T-helper 1 cell treated with Interleukin-12 subunit alpha and Interleukin-12 subunit beta and Interleukin-4 antibody, amounts not matched to agents 30 μg/mL and 1 μg/mL, for 36 hours (primary cell): ENCODE measurements around the gene ADAMTS15.

ENCODE experiments used
- H3K27ac Mint-ChIP-seq: one replicate; pipeline ENCODE4 v1.8.0; 2021; ENCODE audit warnings: mild to moderate bottlenecking, mixed read lengths
- H3K27me3 Mint-ChIP-seq: one replicate; pipeline ENCODE4 v1.8.0; 2021; ENCODE audit warnings: low read depth, mixed read lengths
- H3K36me3 Mint-ChIP-seq: one replicate; pipeline ENCODE4 v1.8.0; 2021; ENCODE audit warnings: low read depth, mixed read lengths
- H3K4me1 Mint-ChIP-seq: one replicate; pipeline ENCODE4 v1.8.0; 2021; ENCODE audit warnings: low read depth, mixed read lengths
- H3K4me3 Mint-ChIP-seq: one replicate; pipeline ENCODE4 v1.8.0; 2021; ENCODE audit warnings: mild to moderate bottlenecking, moderate library complexity, mixed read lengths
- H3K9me3 Mint-ChIP-seq: one replicate; pipeline ENCODE4 v1.8.0; 2021; ENCODE audit warnings: mixed read lengths

Gene ADAMTS15

DNA sequence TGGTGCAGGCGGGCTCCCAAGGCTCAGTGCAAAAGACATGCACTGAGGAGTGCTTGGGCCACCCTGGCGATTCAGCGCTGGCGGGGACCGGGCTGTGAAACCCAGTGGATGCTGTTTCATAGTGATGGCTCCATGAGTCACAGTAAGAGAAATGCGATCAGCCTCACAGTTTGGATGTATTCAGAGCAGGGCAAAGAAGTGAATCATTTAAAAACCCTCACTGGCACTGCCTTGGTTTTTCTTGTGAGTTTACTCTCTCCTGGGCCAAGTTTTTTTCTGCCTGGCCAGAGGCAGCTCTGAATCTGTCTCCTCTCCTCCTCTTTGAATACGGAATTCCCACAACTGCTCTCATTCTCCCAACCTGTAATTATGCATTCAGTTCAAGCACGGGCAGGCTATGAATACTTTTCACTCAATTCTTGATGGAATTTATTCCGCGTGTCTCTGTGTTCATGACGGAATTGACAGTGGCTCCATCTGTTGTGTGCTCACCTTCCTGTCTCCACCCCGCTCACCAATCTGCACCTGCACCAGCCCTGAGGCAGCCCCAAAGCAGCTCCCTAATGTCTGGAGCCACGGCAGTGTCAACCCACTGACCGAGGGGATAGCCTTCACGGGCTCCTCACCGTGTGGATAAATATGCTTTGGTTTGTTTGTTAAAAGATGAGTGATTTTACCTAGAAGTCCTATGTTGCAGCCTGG is 34.9 kb upstream of the ADAMTS15 start:
- no peaks in the 10 kb centered on the region for H3K36me3 Mint-ChIP-seq
- no peak overlapping the region for H3K27ac Mint-ChIP-seq
- peaks cover 7% of the 10 kb centered on the region for H3K27me3 Mint-ChIP-seq
- H3K9me3 Mint-ChIP-seq, result no peaks in the 10 kb centered on the region
- no peak overlapping the region for H3K4me3 Mint-ChIP-seq
- H3K4me1 Mint-ChIP-seq, result no peaks in the 10 kb centered on the region

- Mint-ChIP-seq H3K36me3 (no peaks in the 10 kb centered on the region), H3K9me3 (no peaks in the 10 kb centered on the region), H3K4me1 (no peaks in the 10 kb centered on the region), H3K4me3 (no peak overlapping the region), H3K27me3 (peaks cover 7% of the 10 kb centered on the region), H3K27ac (no peak overlapping the region)
Measured at GRCh38 chr11:130414107-130415080, 34.1 kb upstream of the ADAMTS15 start.

GRCh38 chr11:130415731-130416529 is 32.5 kb upstream of the ADAMTS15 start:
- Mint-ChIP-seq H3K27ac (no peak overlapping the region), H3K4me1 (no peaks in the 10 kb centered on the region), H3K36me3 (no peaks in the 10 kb centered on the region)

DNA sequence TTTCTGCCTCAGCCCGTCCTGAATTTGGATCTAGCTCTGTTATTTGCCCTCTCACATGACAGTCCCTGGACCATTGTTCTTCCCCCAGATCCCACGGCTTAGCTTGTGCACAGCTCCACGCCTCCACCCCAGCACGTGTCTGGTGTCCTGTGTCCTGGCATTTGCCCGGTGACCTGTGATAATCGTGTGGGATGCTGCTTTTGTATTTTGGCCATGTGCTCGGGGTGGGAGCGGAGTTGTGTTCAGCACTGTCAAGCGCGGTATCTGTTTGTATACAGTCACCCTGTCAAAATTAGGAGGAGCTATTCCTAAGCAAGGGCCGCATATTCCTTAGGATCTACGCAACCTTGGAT is 31.9 kb upstream of the ADAMTS15 start:
- Mint-ChIP-seq H3K36me3 (no peaks in the 10 kb centered on the region), H3K9me3 (no peaks in the 10 kb centered on the region), H3K4me3 (no peak overlapping the region), H3K27me3 (no peaks in the 10 kb centered on the region), H3K4me1 (no peaks in the 10 kb centered on the region), H3K27ac (no peak overlapping the region)

More at GRCh38 chr11:130415731-130416529, 32.5 kb upstream of the ADAMTS15 start:
- Mint-ChIP-seq H3K27me3 (no peaks in the 10 kb centered on the region), H3K4me3 (no peak overlapping the region), H3K9me3 (no peaks in the 10 kb centered on the region)

- Mint-ChIP-seq H3K9me3 (no peaks in the 10 kb centered on the region), H3K4me1 (no peaks in the 10 kb centered on the region), H3K27ac (no peak overlapping the region), H3K4me3 (no peak overlapping the region), H3K27me3 (no peaks in the 10 kb centered on the region), H3K36me3 (no peaks in the 10 kb centered on the region)
Measured at GRCh38 chr11:130416906-130417305, 31.5 kb upstream of the ADAMTS15 start.

DNA sequence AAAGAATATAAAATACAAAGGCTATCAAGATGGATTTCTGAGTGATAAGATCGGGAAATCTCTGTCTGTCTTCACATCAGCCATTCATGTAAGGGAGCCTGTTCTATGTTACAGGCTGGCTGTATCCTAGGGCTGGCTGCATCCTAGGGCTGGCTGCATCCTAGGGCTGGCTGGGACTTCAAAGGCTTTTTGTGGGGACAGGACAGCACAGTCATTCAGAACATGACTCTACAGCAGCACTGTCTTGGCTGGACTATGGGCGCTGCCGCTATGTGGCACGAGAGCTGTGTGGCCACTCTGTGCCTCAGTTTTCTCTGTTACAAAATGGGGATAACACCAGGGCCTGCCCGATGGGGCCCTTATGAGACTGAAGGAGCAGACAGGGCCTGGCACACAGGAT is 30.2 kb upstream of the ADAMTS15 start:
- Mint-ChIP-seq H3K4me3 (no peak overlapping the region), H3K27ac (no peak overlapping the region), H3K9me3 (no peaks in the 10 kb centered on the region), H3K36me3 (no peaks in the 10 kb centered on the region), H3K27me3 (peaks cover 6% of the 10 kb centered on the region), H3K4me1 (no peaks in the 10 kb centered on the region)

- Mint-ChIP-seq H3K27ac (no peak overlapping the region), H3K4me1 (no peaks in the 10 kb centered on the region)
Measured at GRCh38 chr11:130418756-130419155, 29.7 kb upstream of the ADAMTS15 start.

GRCh38 chr11:130420478-130421198 is 27.8 kb upstream of the ADAMTS15 start:
- Mint-ChIP-seq H3K9me3 (no peaks in the 10 kb centered on the region), H3K4me1 (no peaks in the 10 kb centered on the region), H3K36me3 (no peaks in the 10 kb centered on the region), H3K4me3 (no peak overlapping the region), H3K27me3 (peaks cover 22% of the 10 kb centered on the region), H3K27ac (no peak overlapping the region)

More at GRCh38 chr11:130418756-130419155, 29.7 kb upstream of the ADAMTS15 start:
- peaks cover 7% of the 10 kb centered on the region for H3K27me3 Mint-ChIP-seq
- H3K36me3 Mint-ChIP-seq, result no peaks in the 10 kb centered on the region
- H3K9me3 Mint-ChIP-seq, result no peaks in the 10 kb centered on the region
- H3K4me3 Mint-ChIP-seq, result no peak overlapping the region

GRCh38 chr11:130421199-130421585 is 27.3 kb upstream of the ADAMTS15 start:
- Mint-ChIP-seq H3K27ac (no peak overlapping the region), H3K4me1 (no peaks in the 10 kb centered on the region), H3K36me3 (no peaks in the 10 kb centered on the region), H3K4me3 (no peak overlapping the region), H3K27me3 (peaks cover 27% of the 10 kb centered on the region), H3K9me3 (no peaks in the 10 kb centered on the region)

DNA sequence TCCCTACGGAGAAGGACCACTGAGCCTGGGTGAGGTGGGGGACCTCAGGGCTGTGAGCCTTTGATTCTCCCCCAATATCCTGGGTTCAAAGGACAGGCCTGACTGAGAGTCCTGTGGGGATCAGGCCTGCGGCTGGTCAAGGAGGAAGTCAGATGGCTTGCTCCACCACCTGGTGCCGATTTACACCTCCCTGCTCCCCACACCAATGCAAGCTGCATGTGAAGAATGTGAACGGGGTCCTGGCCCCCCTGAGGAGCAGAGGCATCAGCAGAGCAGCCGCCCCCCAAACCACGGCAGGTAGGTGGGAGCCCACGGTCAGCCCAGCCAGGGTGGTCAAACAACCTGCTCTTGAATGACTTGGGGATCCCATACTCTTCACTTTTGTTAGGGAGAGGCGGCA is 26.7 kb upstream of the ADAMTS15 start:
- Mint-ChIP-seq H3K27me3 (peaks cover 32% of the 10 kb centered on the region), H3K36me3 (no peaks in the 10 kb centered on the region), H3K4me3 (no peak overlapping the region), H3K27ac (no peak overlapping the region), H3K4me1 (no peaks in the 10 kb centered on the region), H3K9me3 (no peaks in the 10 kb centered on the region)

DNA sequence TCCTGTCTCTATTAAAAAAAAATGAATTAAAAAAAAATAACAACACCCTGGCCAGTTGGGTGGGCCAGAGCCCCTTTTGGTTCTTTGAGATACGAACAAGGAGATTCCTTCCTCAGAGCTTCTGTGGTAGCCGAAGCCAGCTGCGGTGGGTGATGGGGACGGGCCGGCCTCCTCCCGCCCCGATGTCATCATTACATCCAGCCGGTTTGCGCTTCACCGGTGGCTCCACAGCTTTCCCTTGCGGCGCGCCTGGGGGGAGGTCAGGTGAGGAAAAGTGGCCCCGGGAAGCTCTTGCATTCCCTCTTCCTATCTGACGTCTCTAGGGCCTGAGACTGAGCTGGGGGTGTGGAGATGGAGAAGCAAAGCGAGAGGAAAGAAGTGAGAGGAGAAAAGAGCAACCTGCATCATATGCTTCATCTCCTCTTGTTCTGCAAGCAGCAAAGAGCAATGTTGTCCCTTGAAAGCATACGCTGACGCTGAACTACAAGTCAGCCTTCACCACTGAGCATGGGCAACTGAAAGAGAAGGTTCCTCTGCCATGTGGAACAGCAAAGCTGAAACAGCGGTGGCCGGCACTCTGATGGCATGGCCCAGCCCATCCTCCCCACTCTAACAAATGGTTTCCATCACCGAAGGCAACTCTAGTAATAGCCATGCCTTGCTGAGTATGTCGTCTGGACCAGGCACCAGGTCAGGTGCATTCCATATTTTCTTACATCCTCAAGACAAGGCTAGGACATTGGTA is 26.0 kb upstream of the ADAMTS15 start:
- Mint-ChIP-seq H3K27ac (no peak overlapping the region), H3K36me3 (no peaks in the 10 kb centered on the region), H3K9me3 (no peaks in the 10 kb centered on the region), H3K4me3 (no peak overlapping the region), H3K27me3 (peaks cover 39% of the 10 kb centered on the region), H3K4me1 (no peaks in the 10 kb centered on the region)

- no peak overlapping the region for H3K27ac Mint-ChIP-seq
- peaks cover 2% of the 10 kb centered on the region for H3K4me1 Mint-ChIP-seq
- no peak overlapping the region for H3K4me3 Mint-ChIP-seq
- peaks cover 43% of the 10 kb centered on the region for H3K27me3 Mint-ChIP-seq
- no peaks in the 10 kb centered on the region for H3K36me3 Mint-ChIP-seq
- H3K9me3 Mint-ChIP-seq, result no peaks in the 10 kb centered on the region
Measured at GRCh38 chr11:130423541-130424142, 24.8 kb upstream of the ADAMTS15 start.

DNA sequence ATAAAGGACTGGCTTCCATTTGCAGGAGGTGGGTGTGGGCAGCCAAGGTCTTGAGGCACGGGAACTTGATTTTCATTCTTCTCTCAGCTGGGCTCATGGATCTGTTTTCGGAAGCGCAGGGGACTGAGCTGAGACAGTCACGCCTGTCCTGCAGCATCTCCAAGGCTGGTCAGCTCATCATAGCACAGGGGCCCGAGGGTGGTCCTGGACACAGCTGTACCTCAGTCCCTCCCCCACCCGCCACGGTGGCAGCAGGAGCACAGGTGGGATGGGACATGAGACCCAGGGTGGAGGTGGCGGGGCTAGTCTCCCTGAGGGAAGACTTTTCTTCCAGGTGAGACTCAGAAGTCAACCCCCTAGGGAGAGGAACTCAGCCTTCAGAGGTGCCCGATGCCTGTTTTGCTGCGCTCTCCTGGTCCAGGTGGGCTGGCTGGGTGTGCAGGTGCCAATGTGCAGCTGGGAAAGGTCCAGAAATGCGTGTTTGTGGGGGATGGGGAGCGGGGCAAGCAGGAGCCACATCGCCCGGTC is 23.8 kb upstream of the ADAMTS15 start:
- Mint-ChIP-seq H3K36me3 (no peaks in the 10 kb centered on the region), H3K27me3 (peaks cover 54% of the 10 kb centered on the region), H3K9me3 (no peaks in the 10 kb centered on the region), H3K27ac (no peak overlapping the region), H3K4me1 (peaks cover 4% of the 10 kb centered on the region), H3K4me3 (no peak overlapping the region)
